ENCODE data around the gene STKLD1.

Gene STKLD1

GRCh38 chr9:133346021-133346785 lies 30.0 kb upstream of the STKLD1 start:
- DNase-seq, result no peak

- DNase-seq, result no peak
Observed at GRCh38 chr9:133347515-133347984, 28.6 kb upstream of the STKLD1 start.

GRCh38 chr9:133347985-133348717 lies 28.0 kb upstream of the STKLD1 start, which contains the start of the genes MED22 and RPL7A:
TSS of gene MED22 (minus strand) at chr9:133348131. CDS start at chr9:133346662, 1,469 bp downstream.
TSS of gene RPL7A (plus strand) at chr9:133348218. CDS start at chr9:133348244, 26 bp downstream.
- peak; percentile 81 for DNase-seq

- DNase-seq, result no peak
Observed at GRCh38 chr9:133348718-133349573, 27.2 kb upstream of the STKLD1 start.

- no peak for DNase-seq
Observed at GRCh38 chr9:133349965-133350616, 26.1 kb upstream of the STKLD1 start.

GRCh38 chr9:133351526-133351907 lies 24.6 kb upstream of the STKLD1 start:
- no peak for DNase-seq

GRCh38 chr9:133351908-133352634 lies 24.1 kb upstream of the STKLD1 start:
- no peak for DNase-seq

- DNase-seq, result no peak
Observed at GRCh38 chr9:133352635-133353340, 23.4 kb upstream of the STKLD1 start.

GRCh38 chr9:133353548-133353947 lies 22.6 kb upstream of the STKLD1 start:
- DNase-seq, result no peak

GRCh38 chr9:133354766-133355165 lies 21.4 kb upstream of the STKLD1 start:
- DNase-seq, result no peak

GRCh38 chr9:133355881-133356357 lies 20.2 kb upstream of the STKLD1 start:
- DNase-seq, result no peak

GRCh38 chr9:133356391-133357091 lies 19.6 kb upstream of the STKLD1 start, which contains the start of the genes SURF1 and SURF2:
TSS of gene SURF1 (minus strand) at chr9:133356487. CDS start at chr9:133356453, 34 bp downstream.
TSS of gene SURF2 (plus strand) at chr9:133356550. CDS start at chr9:133356593, 43 bp downstream.
- no peak for DNase-seq

GRCh38 chr9:133357656-133358055 lies 18.5 kb upstream of the STKLD1 start:
- no peak for DNase-seq

GRCh38 chr9:133359399-133360175 lies 16.6 kb upstream of the STKLD1 start:
- no peak for DNase-seq

GRCh38 chr9:133360400-133361393 lies 15.5 kb upstream of the STKLD1 start:
- DNase-seq, result no peak

- no peak for DNase-seq
Observed at GRCh38 chr9:133361507-133362092, 14.6 kb upstream of the STKLD1 start.

- DNase-seq, result no peak
Observed at GRCh38 chr9:133362359-133363044, 13.7 kb upstream of the STKLD1 start.
